ENCODE measurements around the gene KSR2.

KSR2 gene

GRCh38 chr12:117421987-117422386 lies 546.8 kb downstream of the KSR2 start:
- in situ Hi-C loops (cut with MboI; ENCODE audit: low pct_unique_long_range_greater_than_20kb, low sequenced_read_pairs, unreplicated experiment), result no loop called here
- DNase-seq (ENCODE audit: low spot score), result no peak
- no peak for TF ChIP-seq CTCF (IDR thresholded peaks at IDR 0.05; ENCODE audit: extremely low read depth, insufficient read depth, missing control alignments)

DNA sequence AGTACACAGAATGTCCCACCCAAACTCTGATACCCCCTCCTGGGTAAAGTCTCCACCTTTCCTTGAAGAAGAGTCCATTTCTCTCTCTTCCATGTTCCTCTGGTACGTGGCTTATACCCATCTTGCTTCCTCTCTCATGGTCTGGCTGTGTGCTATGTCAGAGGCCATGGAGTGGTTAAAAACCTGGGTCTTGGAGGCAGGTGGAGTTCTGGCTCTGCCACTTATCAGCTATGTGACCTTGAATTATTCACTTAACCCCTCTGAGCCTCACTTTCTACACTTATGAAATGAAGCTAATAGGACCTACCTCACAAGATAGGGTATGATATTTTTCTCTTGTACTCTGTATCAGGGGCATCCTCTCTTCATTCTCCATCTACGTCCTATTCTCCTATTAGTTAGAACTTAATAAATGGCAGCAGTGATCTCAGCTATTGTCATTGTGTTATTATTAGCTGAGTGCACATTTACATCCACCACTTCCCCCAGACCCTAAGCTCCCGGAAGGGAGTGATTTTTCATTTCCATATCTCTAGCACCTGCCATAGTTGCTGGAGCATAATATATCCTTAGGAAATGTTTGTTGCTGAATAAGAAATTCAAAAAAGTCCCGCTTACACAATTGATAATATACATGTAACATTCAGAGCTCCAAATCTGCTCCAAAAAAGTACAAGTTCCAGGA lies 547.6 kb downstream of the KSR2 start:
- no peak for TF ChIP-seq CTCF (IDR thresholded peaks at IDR 0.05; ENCODE audit: extremely low read depth, insufficient read depth, missing control alignments)
- DNase-seq (ENCODE audit: low spot score), result no peak
- in situ Hi-C loops (cut with MboI; ENCODE audit: low pct_unique_long_range_greater_than_20kb, low sequenced_read_pairs, unreplicated experiment), result no loop called here

- TF ChIP-seq CTCF (IDR thresholded peaks at IDR 0.05; ENCODE audit: extremely low read depth, insufficient read depth, missing control alignments), result no peak
- in situ Hi-C loops (cut with MboI; ENCODE audit: low pct_unique_long_range_greater_than_20kb, low sequenced_read_pairs, unreplicated experiment), result no loop called here
- DNase-seq (ENCODE audit: low spot score), result no peak
Measured at GRCh38 chr12:117417004-117417403, 551.8 kb downstream of the KSR2 start.

- no peak for DNase-seq (ENCODE audit: low spot score)
- in situ Hi-C loops (cut with MboI; ENCODE audit: low pct_unique_long_range_greater_than_20kb, low sequenced_read_pairs, unreplicated experiment), result no loop called here
- TF ChIP-seq CTCF (IDR thresholded peaks at IDR 0.05; ENCODE audit: extremely low read depth, insufficient read depth, missing control alignments), result no peak
Measured at GRCh38 chr12:117412465-117413188, 556.2 kb downstream of the KSR2 start.

GRCh38 chr12:117409286-117409685 lies 559.5 kb downstream of the KSR2 start:
- in situ Hi-C loops (cut with MboI; ENCODE audit: low pct_unique_long_range_greater_than_20kb, low sequenced_read_pairs, unreplicated experiment), result no loop called here
- no peak for TF ChIP-seq CTCF (IDR thresholded peaks at IDR 0.05; ENCODE audit: extremely low read depth, insufficient read depth, missing control alignments)
- no peak for DNase-seq (ENCODE audit: low spot score)

DNA sequence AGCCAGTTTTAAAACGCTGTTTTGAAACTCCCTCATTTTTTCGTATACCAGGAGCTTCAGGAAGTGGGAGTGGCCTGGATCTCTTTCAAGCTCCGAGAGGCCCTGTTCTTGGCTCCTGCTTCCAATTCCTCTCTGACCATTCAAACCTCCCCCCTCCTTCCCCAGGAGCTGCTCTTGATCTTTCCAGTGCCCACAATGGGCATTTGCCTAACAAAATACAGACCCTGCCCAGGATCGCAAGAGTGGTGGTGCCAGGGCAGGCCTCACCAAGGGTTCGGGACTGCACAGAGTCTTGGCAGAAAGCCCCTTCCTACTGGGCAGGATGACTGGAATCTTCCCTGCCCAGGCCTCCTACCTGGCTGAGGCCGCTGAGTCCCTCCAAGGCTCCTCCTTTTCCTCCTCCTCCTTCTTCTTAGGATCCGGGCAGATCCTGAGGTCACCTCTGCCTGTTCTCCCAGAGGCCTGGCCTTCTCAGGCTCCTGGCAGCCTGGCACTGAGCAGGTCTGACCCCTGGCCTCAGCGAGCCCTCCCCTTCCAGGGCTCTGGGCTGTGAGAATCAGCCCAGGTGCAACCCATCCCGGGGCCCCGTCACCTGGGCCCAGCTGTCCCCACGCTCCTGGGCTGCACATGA lies 560.5 kb downstream of the KSR2 start:
- TF ChIP-seq CTCF (IDR thresholded peaks at IDR 0.05; ENCODE audit: extremely low read depth, insufficient read depth, missing control alignments), result no peak
- in situ Hi-C loops (cut with MboI; ENCODE audit: low pct_unique_long_range_greater_than_20kb, low sequenced_read_pairs, unreplicated experiment), result no loop called here
- DNase-seq (ENCODE audit: low spot score), result no peak
